DND-41 (cell line): ENCODE measurements around the gene FAM120A.

Source experiments
- EZH2 ChIP-seq: IDR thresholded peaks from 3 replicates; pipeline ENCODE4 v1.6.1; 2012; ENCODE audit warnings: borderline replicate concordance, low read depth, mild to moderate bottlenecking, moderate library complexity, low read length, inconsistent platforms; ENCODE audit not compliant: severe bottlenecking
- TF ChIP-seq, protein P1 (sequence below): IDR thresholded peaks from 2 replicates; pipeline ENCODE4 v1.5.1; 2012; ENCODE audit warnings: borderline replicate concordance, low read length, moderate library complexity, mild to moderate bottlenecking; ENCODE audit not compliant: poor library complexity, severe bottlenecking; ENCODE audit errors: extremely low read depth

DNA sequence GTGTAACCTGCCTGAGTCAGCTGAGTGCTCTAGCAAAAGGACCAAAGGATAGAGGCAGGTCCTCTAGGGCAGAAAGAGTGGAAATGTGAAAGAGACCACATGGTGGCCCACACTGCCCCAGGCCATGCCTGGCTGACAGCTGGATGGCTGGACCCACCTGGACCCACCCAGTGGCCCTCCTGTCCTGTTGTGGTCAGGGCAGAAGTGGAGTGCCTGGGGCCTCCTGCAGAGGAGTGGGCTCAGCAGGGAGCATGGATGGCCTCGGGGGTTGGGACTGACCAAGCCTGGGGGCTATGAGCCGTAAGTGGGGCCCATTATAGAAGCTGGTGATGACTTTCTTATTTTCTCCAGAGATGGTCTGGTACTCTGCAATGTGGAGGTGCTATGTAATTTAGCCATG, 57.6 kb downstream of the FAM120A start:
- TF ChIP-seq, protein P1, sequence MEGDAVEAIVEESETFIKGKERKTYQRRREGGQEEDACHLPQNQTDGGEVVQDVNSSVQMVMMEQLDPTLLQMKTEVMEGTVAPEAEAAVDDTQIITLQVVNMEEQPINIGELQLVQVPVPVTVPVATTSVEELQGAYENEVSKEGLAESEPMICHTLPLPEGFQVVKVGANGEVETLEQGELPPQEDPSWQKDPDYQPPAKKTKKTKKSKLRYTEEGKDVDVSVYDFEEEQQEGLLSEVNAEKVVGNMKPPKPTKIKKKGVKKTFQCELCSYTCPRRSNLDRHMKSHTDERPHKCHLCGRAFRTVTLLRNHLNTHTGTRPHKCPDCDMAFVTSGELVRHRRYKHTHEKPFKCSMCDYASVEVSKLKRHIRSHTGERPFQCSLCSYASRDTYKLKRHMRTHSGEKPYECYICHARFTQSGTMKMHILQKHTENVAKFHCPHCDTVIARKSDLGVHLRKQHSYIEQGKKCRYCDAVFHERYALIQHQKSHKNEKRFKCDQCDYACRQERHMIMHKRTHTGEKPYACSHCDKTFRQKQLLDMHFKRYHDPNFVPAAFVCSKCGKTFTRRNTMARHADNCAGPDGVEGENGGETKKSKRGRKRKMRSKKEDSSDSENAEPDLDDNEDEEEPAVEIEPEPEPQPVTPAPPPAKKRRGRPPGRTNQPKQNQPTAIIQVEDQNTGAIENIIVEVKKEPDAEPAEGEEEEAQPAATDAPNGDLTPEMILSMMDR: no peak
- TF ChIP-seq EZH2: no peak
